GM23248 (cell line): ENCODE measurements around the gene IQCN. TPM values are rescaled to one million over a fixed set of nuclear protein-coding genes. Genes with fewer than 3 reads are reported as not detected.

Experiments used
- DNase-seq: peaks from one replicate; pipeline ENCODE4 v3.0.0-alpha.2; 2015
- H2AFZ ChIP-seq: fragments of 200-600 bp; sonication (generic); 2 replicates; pipeline ENCODE4 v1.6.1; 2016; ENCODE audit warnings: antibody characterized with exemption
- H3F3A ChIP-seq: fragments of 200-600 bp; sonication (generic); 2 replicates; pipeline ENCODE4 v1.6.1; 2016; ENCODE audit warnings: mild to moderate bottlenecking, antibody characterized with exemption, mixed run types; ENCODE audit not compliant: insufficient read depth
- H3K27ac ChIP-seq: fragments of 200-600 bp; sonication (generic); 2 replicates; pipeline ENCODE4 v1.5.1; 2016; ENCODE audit warnings: mild to moderate bottlenecking
- H3K27me3 ChIP-seq: fragments of 200-600 bp; sonication (generic); replicated peaks from 2 replicates; pipeline ENCODE4 v1.6.1; 2016; ENCODE audit warnings: mild to moderate bottlenecking; ENCODE audit not compliant: insufficient read depth
- H3K36me3 ChIP-seq: fragments of 200-600 bp; sonication (generic); 2 replicates; pipeline ENCODE4 v1.6.1; 2016; ENCODE audit warnings: low read depth, mild to moderate bottlenecking
- H3K4me1 ChIP-seq: fragments of 200-600 bp; sonication (generic); 2 replicates; pipeline ENCODE4 v1.6.1; 2016; ENCODE audit warnings: mild to moderate bottlenecking; ENCODE audit not compliant: insufficient read depth
- H3K4me2 ChIP-seq: fragments of 200-600 bp; sonication (generic); one replicate; pipeline ENCODE4 v1.6.1; 2016; ENCODE audit warnings: mild to moderate bottlenecking; ENCODE audit not compliant: unreplicated experiment
- H3K4me3 ChIP-seq: fragments of 200-600 bp; sonication (generic); 2 replicates; pipeline ENCODE4 v1.5.1; 2016; ENCODE audit warnings: mild to moderate bottlenecking
- H3K79me2 ChIP-seq: fragments of 200-600 bp; sonication (generic); 2 replicates; pipeline ENCODE4 v1.6.1; 2016; ENCODE audit warnings: mild to moderate bottlenecking; ENCODE audit not compliant: insufficient read depth
- H3K9ac ChIP-seq: fragments of 200-600 bp; sonication (generic); 2 replicates; pipeline ENCODE4 v1.6.1; 2016; ENCODE audit warnings: mild to moderate bottlenecking
- H3K9me2 ChIP-seq: fragments of 200-600 bp; sonication (generic); 2 replicates; pipeline ENCODE4 v1.6.1; 2016; ENCODE audit warnings: mixed run types, mild to moderate bottlenecking, moderate library complexity; ENCODE audit not compliant: insufficient read depth
- H3K9me3 ChIP-seq: fragments of 200-600 bp; sonication (generic); one replicate; pipeline ENCODE4 v1.6.1; 2017; ENCODE audit warnings: low read depth
- H4K20me1 ChIP-seq: fragments of 200-600 bp; sonication (generic); 2 replicates; pipeline ENCODE4 v1.6.0; 2016; ENCODE audit not compliant: insufficient read depth
- EZH2 ChIP-seq: fragments of 200-600 bp; sonication (generic); IDR thresholded peaks from 2 replicates; pipeline ENCODE4 v1.6.1; 2018; ENCODE audit warnings: antibody characterized with exemption, mild to moderate bottlenecking; ENCODE audit not compliant: insufficient read depth, poor library complexity, severe bottlenecking
- EZH2phosphoT487 ChIP-seq: fragments of 200-600 bp; sonication (generic); IDR thresholded peaks from 2 replicates; pipeline ENCODE4 v1.6.1; 2018; ENCODE audit warnings: antibody characterized with exemption, moderate library complexity, mild to moderate bottlenecking, low read depth; ENCODE audit not compliant: insufficient read depth
- WGBS, 2 experiments: methylation state at CpG; one replicate each; pipeline ENCODE4 v1.1.6; 2015 to 2017; ENCODE audit warnings: low lambda C conversion rate in 2 of 2, low coverage in 1 of 2; ENCODE audit errors: missing lambda C conversion rate in 2 of 2; 5-methylcytosine and 5-hydroxymethylcytosine counted together
- in situ Hi-C: fragments of 300-500 bp; cut with MboI; formaldehyde crosslinking; loops from 2 replicates; pipeline ENCODE4 v1.15.0; 2020
- polyA plus RNA-seq: library from polyadenylated mRNA; unstranded; fragments of >200 nt; fragmentation: Nextera tagmentation; extraction: Ambion mirVana; gene quantifications from 2 replicates; pipeline ENCODE4 v1.2.1, GENCODE V29; 2016
- total RNA-seq: library from RNA; depleted of rRNA; stranded (reverse); fragments of >200 nt; shearing (Covaris generic); gene quantifications from 2 replicates; pipeline ENCODE4 v1.2.3, GENCODE V29; 2014

The IQCN gene
- total and polyA plus RNA-seq, 2 experiments from 2014 or later, result 0.11 to 0.16 TPM

DNA sequence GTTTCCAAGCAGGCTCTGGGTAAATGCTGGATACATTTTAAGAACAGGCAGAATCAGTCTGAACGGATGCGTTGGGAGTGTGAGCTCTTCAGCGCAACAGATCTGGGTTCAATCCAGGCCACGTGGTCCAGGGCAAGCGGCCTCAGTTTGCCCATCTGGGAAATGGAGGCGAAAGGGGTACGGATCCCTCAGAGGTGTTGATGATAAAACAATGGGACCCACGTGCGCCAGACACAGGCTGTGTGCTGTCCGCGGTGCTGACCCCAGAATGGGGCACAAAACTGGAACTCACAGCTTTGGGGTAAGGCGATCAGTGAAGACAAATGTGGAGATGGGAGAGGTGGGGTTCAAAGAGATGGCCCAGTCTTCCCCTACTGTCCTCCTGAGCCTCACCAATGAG is 34.9 kb downstream of the IQCN start:
- Histone ChIP-seq H3K79me2 (no peaks in the 10 kb centered on the region), H4K20me1 (no peaks in the 10 kb centered on the region), H2AFZ (no peak overlapping the region), H3K4me1 (no peaks in the 10 kb centered on the region), H3K9me2 (no peaks in the 10 kb centered on the region), H3K9me3 (no peaks in the 10 kb centered on the region), H3K27ac (no peak overlapping the region), H3K27me3 (no peaks in the 10 kb centered on the region), H3K36me3 (no peaks in the 10 kb centered on the region), H3K4me2 (no peak overlapping the region), H3K9ac (no peak overlapping the region), H3F3A (no peaks in the 10 kb centered on the region), H3K4me3 (no peak overlapping the region)
- 22 to 31% methylated on average over 12 of the region's 12 CpGs for WGBS, 2 experiments
- peak; percentile 56 for DNase-seq
- in situ Hi-C loops, result no loop called here
- no peak for TF ChIP-seq EZH2
- TF ChIP-seq EZH2phosphoT487, result no peak

DNA sequence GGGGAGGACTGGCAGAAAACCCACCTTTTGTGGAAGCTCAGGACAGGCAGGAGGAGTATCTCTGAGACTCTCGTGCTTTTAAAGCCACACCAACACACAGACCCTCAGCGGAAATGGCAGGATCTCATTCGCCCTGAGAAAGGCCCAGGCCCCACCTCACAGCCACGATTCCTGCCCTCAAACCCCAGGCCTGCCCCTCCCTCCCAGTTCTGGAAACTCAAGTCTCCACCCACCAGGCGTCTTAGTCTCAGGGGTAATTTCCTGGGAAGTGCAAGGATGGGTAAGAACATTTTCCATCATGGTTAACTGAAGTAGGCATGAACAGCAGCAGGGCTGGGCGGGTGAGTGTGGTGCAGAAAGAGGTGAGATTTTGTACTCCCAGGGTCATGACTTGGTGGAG is 40.1 kb downstream of the IQCN start:
- no peaks in the 10 kb centered on the region for H3K4me1 ChIP-seq
- no peak overlapping the region for H3K27ac ChIP-seq
- H3K4me3 ChIP-seq, result no peak overlapping the region
- peaks cover 12% of the 10 kb centered on the region for H3K27me3 ChIP-seq
- 18 to 22% methylated on average over 6 of the region's 6 CpGs for WGBS, 2 experiments
- H3K9me2 ChIP-seq, result no peaks in the 10 kb centered on the region
- in situ Hi-C loops, result no loop called here
- no peak for TF ChIP-seq EZH2phosphoT487
- TF ChIP-seq EZH2, result no peak
- no peak overlapping the region for H3K9ac ChIP-seq
- H3K36me3 ChIP-seq, result no peaks in the 10 kb centered on the region
- no peaks in the 10 kb centered on the region for H3F3A ChIP-seq
- no peaks in the 10 kb centered on the region for H4K20me1 ChIP-seq
- no peaks in the 10 kb centered on the region for H3K79me2 ChIP-seq
- no peak overlapping the region for H2AFZ ChIP-seq
- no peak overlapping the region for H3K4me2 ChIP-seq
- no peak for DNase-seq
- no peaks in the 10 kb centered on the region for H3K9me3 ChIP-seq

DNA sequence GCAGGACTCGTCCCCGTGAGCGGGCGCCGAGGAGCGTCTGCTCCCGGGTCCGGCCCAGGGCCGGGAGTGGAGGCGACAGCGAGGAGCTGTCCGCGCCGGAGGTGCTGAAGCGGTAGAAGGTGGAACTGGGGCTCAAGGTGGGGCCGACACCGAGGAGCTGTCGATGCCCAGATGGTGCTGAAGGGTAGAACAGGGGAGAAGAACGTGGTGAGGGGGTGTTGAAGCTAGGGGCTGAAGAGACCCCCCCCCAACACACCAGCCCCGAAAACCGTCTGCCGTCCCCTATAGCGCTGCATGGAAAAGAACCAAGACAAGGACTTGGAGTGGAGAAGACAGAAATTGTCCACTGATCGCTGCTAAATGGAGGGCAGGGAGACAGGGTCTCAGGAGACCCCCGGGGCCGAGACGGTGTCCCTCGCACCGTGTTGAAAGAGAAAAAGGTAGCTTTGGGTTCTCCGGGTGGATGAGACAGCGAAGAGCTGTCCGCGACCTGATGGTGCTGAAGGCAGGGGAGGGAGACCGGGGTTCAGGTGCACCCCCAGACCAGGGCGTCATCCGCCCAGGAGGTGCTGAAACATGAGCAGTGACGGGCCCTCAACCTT is 40.9 kb downstream of the IQCN start:
- Histone ChIP-seq H3K4me1 (no peaks in the 10 kb centered on the region), H4K20me1 (no peaks in the 10 kb centered on the region), H3K9me3 (no peaks in the 10 kb centered on the region), H3K4me3 (no peak overlapping the region), H3K36me3 (no peaks in the 10 kb centered on the region), H3K9me2 (no peaks in the 10 kb centered on the region), H3F3A (no peaks in the 10 kb centered on the region), H3K4me2 (no peak overlapping the region), H2AFZ (no peak overlapping the region), H3K27ac (no peak overlapping the region), H3K9ac (no peak overlapping the region), H3K27me3 (peaks cover 12% of the 10 kb centered on the region), H3K79me2 (no peaks in the 10 kb centered on the region)
- DNase-seq, result peak; percentile 68
- TF ChIP-seq EZH2phosphoT487 (no peak), EZH2 (no peak)
- 24 to 25% methylated on average over 36 to 37 of the region's 37 CpGs for WGBS, 2 experiments
- in situ Hi-C loops, result no loop called here

DNA sequence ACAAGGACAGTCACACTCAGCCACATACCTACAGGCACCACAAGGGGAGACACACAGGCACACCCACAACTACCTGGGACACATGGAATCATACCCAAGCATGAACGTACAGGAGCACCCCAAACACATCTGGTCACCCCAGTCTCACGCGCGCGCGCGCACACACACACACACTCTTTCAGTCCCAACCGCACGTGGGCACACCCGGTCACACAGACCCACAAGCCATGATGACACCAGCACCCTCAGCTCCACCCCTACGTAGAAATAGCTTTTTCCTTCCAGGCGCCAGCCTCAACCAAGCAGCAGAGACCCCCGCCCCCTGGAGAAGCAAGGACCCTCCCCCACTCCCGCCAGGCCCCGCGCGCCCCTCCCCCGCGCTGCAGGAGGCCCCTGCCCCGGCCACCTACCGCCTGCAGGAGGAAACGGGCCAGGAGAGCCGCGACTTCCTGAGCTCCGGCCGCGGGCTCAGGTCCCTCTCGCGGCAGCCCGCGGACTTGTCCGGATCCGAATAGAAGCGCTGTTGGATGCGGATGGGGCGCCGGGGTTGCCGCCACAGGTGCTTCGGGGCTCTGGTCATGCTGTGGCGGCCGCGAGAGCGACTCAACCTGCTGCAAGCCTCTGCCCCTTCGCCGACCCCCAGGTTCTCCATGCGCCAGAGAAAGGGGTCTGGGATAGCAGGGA is 41.6 kb downstream of the IQCN start:
- Histone ChIP-seq H3K36me3 (no peaks in the 10 kb centered on the region), H4K20me1 (no peaks in the 10 kb centered on the region), H3K27ac (no peak overlapping the region), H3F3A (no peaks in the 10 kb centered on the region), H2AFZ (no peak overlapping the region), H3K9ac (no peak overlapping the region), H3K79me2 (no peaks in the 10 kb centered on the region), H3K4me1 (no peaks in the 10 kb centered on the region), H3K27me3 (peaks cover 12% of the 10 kb centered on the region), H3K9me2 (no peaks in the 10 kb centered on the region), H3K4me2 (no peak overlapping the region), H3K4me3 (no peak overlapping the region), H3K9me3 (no peaks in the 10 kb centered on the region)
- in situ Hi-C loops, result no loop called here
- no peak for TF ChIP-seq EZH2
- TF ChIP-seq EZH2phosphoT487, result no peak
- peak; percentile 38 for DNase-seq
- 2% methylated on average over 39 to 46 of the region's 46 CpGs for WGBS, 2 experiments
